HL-60 (cell line): ENCODE data around the gene ST6GAL1.

ENCODE experiments used
- GABPA ChIP-seq: IDR thresholded peaks from 2 replicates; pipeline ENCODE4 v1.6.1; 2012; ENCODE audit warnings: low read depth
- POLR2AphosphoS5 ChIP-seq: IDR thresholded peaks from 2 replicates; pipeline ENCODE4 v1.6.1; 2012; ENCODE audit warnings: low read depth
- TF ChIP-seq, protein P1 (sequence below): IDR thresholded peaks from one replicate; pipeline ENCODE4 v1.5.1; 2011; ENCODE audit warnings: low read length, control low read depth, inconsistent platforms; ENCODE audit not compliant: insufficient read depth
- TF ChIP-seq, protein P2 (sequence below): IDR thresholded peaks from 2 replicates; pipeline ENCODE4 v1.6.1; 2012; ENCODE audit warnings: low read depth; ENCODE audit not compliant: insufficient replicate concordance

DNA sequence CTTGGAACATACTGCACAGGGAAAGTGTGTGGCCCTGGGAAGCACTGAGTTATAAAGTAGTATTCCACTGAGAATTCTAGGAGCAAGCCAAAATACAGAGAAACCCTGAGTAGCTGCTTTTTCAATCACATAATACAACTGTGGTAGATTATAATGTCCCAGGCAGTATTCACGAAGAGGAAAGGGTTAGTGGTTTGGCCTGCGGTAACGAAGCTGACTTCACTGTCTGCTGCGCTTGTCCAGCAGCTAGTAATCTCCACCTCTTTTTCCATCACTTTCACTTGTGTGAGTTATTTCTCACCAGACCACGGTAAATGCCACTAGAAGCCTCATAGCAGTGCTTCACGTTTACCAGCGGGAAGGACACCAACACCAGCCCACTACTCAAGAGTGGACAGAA, 174.6 kb downstream of the ST6GAL1 start:
- TF ChIP-seq, protein P1, sequence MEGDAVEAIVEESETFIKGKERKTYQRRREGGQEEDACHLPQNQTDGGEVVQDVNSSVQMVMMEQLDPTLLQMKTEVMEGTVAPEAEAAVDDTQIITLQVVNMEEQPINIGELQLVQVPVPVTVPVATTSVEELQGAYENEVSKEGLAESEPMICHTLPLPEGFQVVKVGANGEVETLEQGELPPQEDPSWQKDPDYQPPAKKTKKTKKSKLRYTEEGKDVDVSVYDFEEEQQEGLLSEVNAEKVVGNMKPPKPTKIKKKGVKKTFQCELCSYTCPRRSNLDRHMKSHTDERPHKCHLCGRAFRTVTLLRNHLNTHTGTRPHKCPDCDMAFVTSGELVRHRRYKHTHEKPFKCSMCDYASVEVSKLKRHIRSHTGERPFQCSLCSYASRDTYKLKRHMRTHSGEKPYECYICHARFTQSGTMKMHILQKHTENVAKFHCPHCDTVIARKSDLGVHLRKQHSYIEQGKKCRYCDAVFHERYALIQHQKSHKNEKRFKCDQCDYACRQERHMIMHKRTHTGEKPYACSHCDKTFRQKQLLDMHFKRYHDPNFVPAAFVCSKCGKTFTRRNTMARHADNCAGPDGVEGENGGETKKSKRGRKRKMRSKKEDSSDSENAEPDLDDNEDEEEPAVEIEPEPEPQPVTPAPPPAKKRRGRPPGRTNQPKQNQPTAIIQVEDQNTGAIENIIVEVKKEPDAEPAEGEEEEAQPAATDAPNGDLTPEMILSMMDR = no peak
- no peak for TF ChIP-seq POLR2AphosphoS5
- TF ChIP-seq, protein P2, sequence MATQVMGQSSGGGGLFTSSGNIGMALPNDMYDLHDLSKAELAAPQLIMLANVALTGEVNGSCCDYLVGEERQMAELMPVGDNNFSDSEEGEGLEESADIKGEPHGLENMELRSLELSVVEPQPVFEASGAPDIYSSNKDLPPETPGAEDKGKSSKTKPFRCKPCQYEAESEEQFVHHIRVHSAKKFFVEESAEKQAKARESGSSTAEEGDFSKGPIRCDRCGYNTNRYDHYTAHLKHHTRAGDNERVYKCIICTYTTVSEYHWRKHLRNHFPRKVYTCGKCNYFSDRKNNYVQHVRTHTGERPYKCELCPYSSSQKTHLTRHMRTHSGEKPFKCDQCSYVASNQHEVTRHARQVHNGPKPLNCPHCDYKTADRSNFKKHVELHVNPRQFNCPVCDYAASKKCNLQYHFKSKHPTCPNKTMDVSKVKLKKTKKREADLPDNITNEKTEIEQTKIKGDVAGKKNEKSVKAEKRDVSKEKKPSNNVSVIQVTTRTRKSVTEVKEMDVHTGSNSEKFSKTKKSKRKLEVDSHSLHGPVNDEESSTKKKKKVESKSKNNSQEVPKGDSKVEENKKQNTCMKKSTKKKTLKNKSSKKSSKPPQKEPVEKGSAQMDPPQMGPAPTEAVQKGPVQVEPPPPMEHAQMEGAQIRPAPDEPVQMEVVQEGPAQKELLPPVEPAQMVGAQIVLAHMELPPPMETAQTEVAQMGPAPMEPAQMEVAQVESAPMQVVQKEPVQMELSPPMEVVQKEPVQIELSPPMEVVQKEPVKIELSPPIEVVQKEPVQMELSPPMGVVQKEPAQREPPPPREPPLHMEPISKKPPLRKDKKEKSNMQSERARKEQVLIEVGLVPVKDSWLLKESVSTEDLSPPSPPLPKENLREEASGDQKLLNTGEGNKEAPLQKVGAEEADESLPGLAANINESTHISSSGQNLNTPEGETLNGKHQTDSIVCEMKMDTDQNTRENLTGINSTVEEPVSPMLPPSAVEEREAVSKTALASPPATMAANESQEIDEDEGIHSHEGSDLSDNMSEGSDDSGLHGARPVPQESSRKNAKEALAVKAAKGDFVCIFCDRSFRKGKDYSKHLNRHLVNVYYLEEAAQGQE = no peak
- no peak for TF ChIP-seq GABPA
